Body of pancreas (tissue), 4 donors: Measurements from ENCODE around the gene TMEM8B.

ENCODE experiments used
- POLR2A ChIP-seq, 3 donors: fragments of 450-650 bp; IDR thresholded peaks; one replicate each; pipeline ENCODE4 v1.6.1; 2016; ENCODE audit warnings: antibody characterized with exemption in 3 of 3, mild to moderate bottlenecking in 2 of 3
- TF ChIP-seq, protein P1 (sequence below), 7 experiments: fragments of 450-650 bp in 4 of 7; fragments of 200-600 bp in 3 of 7; sonication (generic) in 3 of 7; IDR thresholded peaks; one replicate each; pipeline ENCODE4 v1.5.1; 2016 to 2019; ENCODE audit warnings: antibody characterized with exemption in 7 of 7

- TF ChIP-seq POLR2A (IDR thresholded peaks at IDR 0.05), result no peak
- TF ChIP-seq, protein P1, sequence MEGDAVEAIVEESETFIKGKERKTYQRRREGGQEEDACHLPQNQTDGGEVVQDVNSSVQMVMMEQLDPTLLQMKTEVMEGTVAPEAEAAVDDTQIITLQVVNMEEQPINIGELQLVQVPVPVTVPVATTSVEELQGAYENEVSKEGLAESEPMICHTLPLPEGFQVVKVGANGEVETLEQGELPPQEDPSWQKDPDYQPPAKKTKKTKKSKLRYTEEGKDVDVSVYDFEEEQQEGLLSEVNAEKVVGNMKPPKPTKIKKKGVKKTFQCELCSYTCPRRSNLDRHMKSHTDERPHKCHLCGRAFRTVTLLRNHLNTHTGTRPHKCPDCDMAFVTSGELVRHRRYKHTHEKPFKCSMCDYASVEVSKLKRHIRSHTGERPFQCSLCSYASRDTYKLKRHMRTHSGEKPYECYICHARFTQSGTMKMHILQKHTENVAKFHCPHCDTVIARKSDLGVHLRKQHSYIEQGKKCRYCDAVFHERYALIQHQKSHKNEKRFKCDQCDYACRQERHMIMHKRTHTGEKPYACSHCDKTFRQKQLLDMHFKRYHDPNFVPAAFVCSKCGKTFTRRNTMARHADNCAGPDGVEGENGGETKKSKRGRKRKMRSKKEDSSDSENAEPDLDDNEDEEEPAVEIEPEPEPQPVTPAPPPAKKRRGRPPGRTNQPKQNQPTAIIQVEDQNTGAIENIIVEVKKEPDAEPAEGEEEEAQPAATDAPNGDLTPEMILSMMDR (IDR thresholded peaks at IDR 0.05), result no peak
Observed at GRCh38 chr9:35892051-35892450, 63.0 kb downstream of the TMEM8B start.
